ENCODE measurements around the gene VSIG1.

DNA sequence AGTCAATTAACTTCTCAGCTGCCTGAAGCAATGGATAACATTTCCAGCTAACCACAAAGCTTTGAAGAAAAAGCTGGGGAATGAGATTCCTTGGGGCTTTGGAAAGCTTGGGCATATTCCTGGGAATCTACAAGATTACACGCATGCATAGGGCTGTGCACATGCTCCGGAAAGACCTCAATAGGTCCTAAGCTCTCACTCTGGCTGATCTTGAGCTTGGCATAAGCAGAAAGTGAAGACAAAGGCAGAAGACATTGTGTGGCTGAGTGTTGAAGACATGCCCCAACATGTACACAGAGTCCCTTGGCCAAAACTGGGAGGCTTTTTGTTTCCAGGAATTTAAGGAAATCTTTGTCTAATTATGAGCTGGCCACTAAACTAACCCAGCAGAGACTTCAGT lies 77.9 kb downstream of the VSIG1 start:
- TF ChIP-seq POLR2A (IDR thresholded peaks at IDR 0.05; ENCODE audit: low read depth, low read length) = no peak
- TF ChIP-seq SPI1 (IDR thresholded peaks at IDR 0.05; ENCODE audit: low read depth, low read length) = no peak
- no peak for TF ChIP-seq POLR2AphosphoS5 (IDR thresholded peaks at IDR 0.05; ENCODE audit: low read depth, low read length)
- no peak for TF ChIP-seq TAF1 (IDR thresholded peaks at IDR 0.05; ENCODE audit: low read depth, low read length)
- TF ChIP-seq POU2F2 (IDR thresholded peaks at IDR 0.05; ENCODE audit: low read depth, low read length) = no peak

Measured in GM12891 (cell line).